Neuron (in vitro differentiated cells): ENCODE measurements around the gene CZIB.

Experiments
- H2AFZ ChIP-seq: one replicate; pipeline ENCODE4 v1.6.1; 2013; ENCODE audit warnings: low read depth, mild to moderate bottlenecking, inconsistent platforms, low read length, moderate library complexity
- H3K27me3 ChIP-seq: one replicate; pipeline ENCODE4 v1.6.1; 2013; ENCODE audit warnings: low read length; ENCODE audit not compliant: insufficient read depth
- H3K36me3 ChIP-seq: one replicate; pipeline ENCODE4 v1.6.1; 2013; ENCODE audit warnings: low read length; ENCODE audit not compliant: insufficient read depth
- H3K4me1 ChIP-seq: one replicate; pipeline ENCODE4 v1.6.1; 2013; ENCODE audit warnings: low read length; ENCODE audit not compliant: insufficient read depth
- H3K4me3 ChIP-seq: 2 replicates; pipeline ENCODE4 v1.5.1; 2013; ENCODE audit warnings: mild to moderate bottlenecking, low read length, moderate library complexity
- H3K9me3 ChIP-seq: one replicate; pipeline ENCODE4 v1.6.1; 2013; ENCODE audit warnings: low read length

The CZIB gene

GRCh38 chr1:53255031-53255430 lies 34.6 kb upstream of the CZIB start:
- H3K9me3 ChIP-seq: no peaks in the 10 kb centered on the region

GRCh38 chr1:53254011-53254640 lies 33.7 kb upstream of the CZIB start:
- no peaks in the 10 kb centered on the region for H3K4me1 ChIP-seq
- peaks cover 47% of the 10 kb centered on the region for H3K36me3 ChIP-seq
- no peak overlapping the region for H3K4me3 ChIP-seq
- H3K9me3 ChIP-seq: no peaks in the 10 kb centered on the region
- H2AFZ ChIP-seq: no peak overlapping the region
- no peaks in the 10 kb centered on the region for H3K27me3 ChIP-seq

More at GRCh38 chr1:53255031-53255430, 34.6 kb upstream of the CZIB start:
- Histone ChIP-seq H3K4me1 (no peaks in the 10 kb centered on the region), H3K4me3 (no peak overlapping the region), H3K27me3 (no peaks in the 10 kb centered on the region), H2AFZ (no peak overlapping the region), H3K36me3 (peaks cover 45% of the 10 kb centered on the region)

- Histone ChIP-seq H2AFZ (no peak overlapping the region), H3K4me1 (no peaks in the 10 kb centered on the region), H3K36me3 (peaks cover 43% of the 10 kb centered on the region), H3K9me3 (no peaks in the 10 kb centered on the region), H3K4me3 (no peak overlapping the region), H3K27me3 (no peaks in the 10 kb centered on the region)
Measured at GRCh38 chr1:53250325-53250724, 29.9 kb upstream of the CZIB start.

- H3K9me3 ChIP-seq: no peaks in the 10 kb centered on the region
- no peak overlapping the region for H2AFZ ChIP-seq
- peaks cover 38% of the 10 kb centered on the region for H3K36me3 ChIP-seq
- H3K4me1 ChIP-seq: no peaks in the 10 kb centered on the region
- no peak overlapping the region for H3K4me3 ChIP-seq
- no peaks in the 10 kb centered on the region for H3K27me3 ChIP-seq
Measured at GRCh38 chr1:53249706-53250105, 29.3 kb upstream of the CZIB start.

GRCh38 chr1:53246261-53247134 lies 26.1 kb upstream of the CZIB start:
- Histone ChIP-seq H3K36me3 (peaks cover 31% of the 10 kb centered on the region), H3K27me3 (no peaks in the 10 kb centered on the region), H2AFZ (no peak overlapping the region), H3K4me3 (no peak overlapping the region), H3K9me3 (no peaks in the 10 kb centered on the region), H3K4me1 (no peaks in the 10 kb centered on the region)

GRCh38 chr1:53244141-53244540 lies 23.7 kb upstream of the CZIB start:
- Histone ChIP-seq H3K9me3 (no peaks in the 10 kb centered on the region), H3K4me1 (peaks cover under 1% of the 10 kb centered on the region), H3K4me3 (no peak overlapping the region), H3K36me3 (peaks cover 15% of the 10 kb centered on the region), H3K27me3 (no peaks in the 10 kb centered on the region), H2AFZ (no peak overlapping the region)

GRCh38 chr1:53242381-53242780 lies 21.9 kb upstream of the CZIB start:
- H2AFZ ChIP-seq: no peak overlapping the region
- H3K4me3 ChIP-seq: no peak overlapping the region
- peaks cover 13% of the 10 kb centered on the region for H3K36me3 ChIP-seq
- no peaks in the 10 kb centered on the region for H3K27me3 ChIP-seq
- peaks cover 9% of the 10 kb centered on the region for H3K4me1 ChIP-seq
- H3K9me3 ChIP-seq: no peaks in the 10 kb centered on the region

- no peaks in the 10 kb centered on the region for H3K9me3 ChIP-seq
- H3K27me3 ChIP-seq: no peaks in the 10 kb centered on the region
- no peak overlapping the region for H3K4me3 ChIP-seq
- H3K36me3 ChIP-seq: peaks cover 11% of the 10 kb centered on the region
- no peak overlapping the region for H2AFZ ChIP-seq
- peaks cover 12% of the 10 kb centered on the region for H3K4me1 ChIP-seq
Measured at GRCh38 chr1:53241828-53242227, 21.4 kb upstream of the CZIB start.

GRCh38 chr1:53238197-53239155 lies 18.0 kb upstream of the CZIB start, which contains the start of gene MAGOH:
MAGOH (minus strand) TSS chr1:53238518; CDS start chr1:53238448, 70 bp downstream.
- H3K27me3 ChIP-seq: no peaks in the 10 kb centered on the region
- no peaks in the 10 kb centered on the region for H3K9me3 ChIP-seq
- H3K4me1 ChIP-seq: peaks cover 12% of the 10 kb centered on the region
- peak within 1 kb of the TSS; percentile 37 for H2AFZ ChIP-seq
- H3K36me3 ChIP-seq: peaks cover 24% of the 10 kb centered on the region
- peak within 1 kb of the TSS; percentile 94 for H3K4me3 ChIP-seq

GRCh38 chr1:53237638-53238037 lies 17.2 kb upstream of the CZIB start:
- Histone ChIP-seq H3K9me3 (no peaks in the 10 kb centered on the region), H2AFZ (peak overlapping the region; percentile 37), H3K36me3 (peaks cover 30% of the 10 kb centered on the region), H3K27me3 (no peaks in the 10 kb centered on the region), H3K4me1 (peaks cover 12% of the 10 kb centered on the region), H3K4me3 (peak overlapping the region; percentile 94)

GRCh38 chr1:53220962-53221286 lies 490 bp upstream of the CZIB start:
- no peaks in the 10 kb centered on the region for H3K9me3 ChIP-seq
- peak overlapping the region; percentile 84 for H2AFZ ChIP-seq
- H3K27me3 ChIP-seq: no peaks in the 10 kb centered on the region
- peaks cover 14% of the 10 kb centered on the region for H3K4me1 ChIP-seq
- H3K36me3 ChIP-seq: peaks cover 16% of the 10 kb centered on the region
- peak overlapping the region; percentile 66 for H3K4me3 ChIP-seq

- Histone ChIP-seq H3K4me3 (peak overlapping the region; percentile 66), H3K27me3 (no peaks in the 10 kb centered on the region), H3K9me3 (no peaks in the 10 kb centered on the region), H2AFZ (peak overlapping the region; percentile 84), H3K4me1 (peaks cover 14% of the 10 kb centered on the region), H3K36me3 (peaks cover 23% of the 10 kb centered on the region)
Measured at GRCh38 chr1:53219711-53220110, 723 bp downstream of the CZIB start.

- H3K4me3 ChIP-seq: no peak overlapping the region
- H3K9me3 ChIP-seq: no peaks in the 10 kb centered on the region
- peaks cover 14% of the 10 kb centered on the region for H3K4me1 ChIP-seq
- peaks cover 33% of the 10 kb centered on the region for H3K36me3 ChIP-seq
- no peak overlapping the region for H2AFZ ChIP-seq
- no peaks in the 10 kb centered on the region for H3K27me3 ChIP-seq
Measured at GRCh38 chr1:53218201-53218600, 2.2 kb downstream of the CZIB start.
